Calu3 (cell line): ENCODE measurements around the gene ZBTB16. TPM values are rescaled to one million over a fixed set of nuclear protein-coding genes. Genes with fewer than 3 reads are reported as not detected.

Experiments used
- BruUV-seq: library from RNA; stranded (reverse); fragments of 400-500 nt; replicated peaks from 2 replicates; lab custom pipeline; 2021; lab: Mats Ljungman, UMichigan
- CTCF ChIA-PET: fragments of 300-600 bp; sonication (Branson Sonifier 250); formaldehyde crosslinking; loops from one replicate; lab custom pipeline; 2022; ENCODE audit warnings: antibody characterized with exemption; lab: Charles Lee
- DNase-seq: peaks from one replicate; pipeline ENCODE4 v3.0.0; 2022
- H3K27ac Mint-ChIP-seq: one replicate; pipeline ENCODE4 v1.8.0; 2022; ENCODE audit warnings: mixed read lengths; ENCODE audit not compliant: unreplicated experiment
- H3K27me3 Mint-ChIP-seq: one replicate; pipeline ENCODE4 v1.8.0; 2022; ENCODE audit warnings: mixed read lengths; ENCODE audit not compliant: unreplicated experiment
- H3K36me3 Mint-ChIP-seq: one replicate; pipeline ENCODE4 v1.8.0; 2022; ENCODE audit warnings: mild to moderate bottlenecking, moderate library complexity, mixed read lengths; ENCODE audit not compliant: insufficient read depth, unreplicated experiment
- H3K4me1 Mint-ChIP-seq: one replicate; pipeline ENCODE4 v1.8.0; 2022; ENCODE audit warnings: mild to moderate bottlenecking, low read depth, mixed read lengths; ENCODE audit not compliant: unreplicated experiment
- H3K4me3 Mint-ChIP-seq: one replicate; pipeline ENCODE4 v1.8.0; 2022; ENCODE audit warnings: mild to moderate bottlenecking, low read depth, moderate library complexity, mixed read lengths; ENCODE audit not compliant: unreplicated experiment
- H3K9me3 Mint-ChIP-seq: one replicate; pipeline ENCODE4 v1.8.0; 2022; ENCODE audit warnings: low read depth, mixed read lengths; ENCODE audit not compliant: unreplicated experiment
- CTCF ChIP-seq: fragments of 200-600 bp; IDR thresholded peaks from one replicate; pipeline ENCODE4 v1.8.0; 2022; ENCODE audit warnings: antibody characterized with exemption; ENCODE audit not compliant: unreplicated experiment
- intact Hi-C: fragments of 100-400 bp; cut with micrococcal nuclease; formaldehyde crosslinking; loops from one replicate; pipeline ENCODE4 v1.10.0; 2022; ENCODE audit not compliant: unreplicated experiment
- total RNA-seq: library from RNA; stranded (reverse); gene quantifications from 2 replicates; pipeline ENCODE4 v1.2.3, GENCODE V29; 2022

Gene ZBTB16
- total RNA-seq, 1 experiment from 2014 or later = not detected

DNA sequence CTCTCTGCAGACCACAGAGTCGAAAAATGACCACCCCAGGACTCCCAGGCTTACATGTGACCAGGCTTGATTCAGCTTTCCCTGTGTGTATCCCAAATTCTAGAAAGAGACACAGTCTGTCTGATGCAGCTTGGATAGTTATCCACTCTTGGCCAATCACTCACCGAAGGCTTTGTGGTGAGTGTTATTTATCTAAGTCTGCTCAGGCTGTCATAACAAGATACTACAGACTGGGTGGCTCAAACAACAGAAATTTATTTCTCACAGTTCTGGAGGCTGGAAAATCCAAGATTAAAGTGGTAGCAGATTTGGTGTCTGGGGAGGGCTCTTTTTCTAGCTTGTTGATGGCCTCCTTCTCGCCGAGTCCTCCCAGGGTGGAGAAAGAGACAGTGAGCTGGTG, 63.2 kb downstream of the ZBTB16 start:
- Mint-ChIP-seq H3K27me3 (peaks cover 95% of the 10 kb centered on the region), H3K4me1 (no peaks in the 10 kb centered on the region), H3K36me3 (no peaks in the 10 kb centered on the region), H3K27ac (no peak overlapping the region), H3K4me3 (no peak overlapping the region), H3K9me3 (no peaks in the 10 kb centered on the region)
- BruUV-seq = no TSS peak
- TF ChIP-seq CTCF = no peak
- DNase-seq = no peak
- intact Hi-C loops = no loop called here
- CTCF ChIA-PET = no interaction called here

- BruUV-seq = no TSS peak
- no peaks in the 10 kb centered on the region for H3K36me3 Mint-ChIP-seq
Observed at GRCh38 chr11:114123692-114124330, 64.3 kb downstream of the ZBTB16 start.

GRCh38 chr11:114124601-114125144, 65.2 kb downstream of the ZBTB16 start:
- no peak for DNase-seq
- BruUV-seq = no TSS peak
- Mint-ChIP-seq H3K9me3 (no peaks in the 10 kb centered on the region), H3K4me3 (no peak overlapping the region), H3K27me3 (peaks cover 95% of the 10 kb centered on the region), H3K36me3 (no peaks in the 10 kb centered on the region), H3K4me1 (no peaks in the 10 kb centered on the region), H3K27ac (no peak overlapping the region)
- CTCF ChIA-PET = no interaction called here
- TF ChIP-seq CTCF = no peak
- intact Hi-C loops = no loop called here

More at GRCh38 chr11:114123692-114124330, 64.3 kb downstream of the ZBTB16 start:
- Mint-ChIP-seq H3K27me3 (peaks cover 95% of the 10 kb centered on the region), H3K4me3 (no peak overlapping the region), H3K9me3 (no peaks in the 10 kb centered on the region), H3K27ac (no peak overlapping the region), H3K4me1 (no peaks in the 10 kb centered on the region)
- no peak for TF ChIP-seq CTCF
- intact Hi-C loops = no loop called here
- CTCF ChIA-PET = no interaction called here
- DNase-seq = no peak

DNA sequence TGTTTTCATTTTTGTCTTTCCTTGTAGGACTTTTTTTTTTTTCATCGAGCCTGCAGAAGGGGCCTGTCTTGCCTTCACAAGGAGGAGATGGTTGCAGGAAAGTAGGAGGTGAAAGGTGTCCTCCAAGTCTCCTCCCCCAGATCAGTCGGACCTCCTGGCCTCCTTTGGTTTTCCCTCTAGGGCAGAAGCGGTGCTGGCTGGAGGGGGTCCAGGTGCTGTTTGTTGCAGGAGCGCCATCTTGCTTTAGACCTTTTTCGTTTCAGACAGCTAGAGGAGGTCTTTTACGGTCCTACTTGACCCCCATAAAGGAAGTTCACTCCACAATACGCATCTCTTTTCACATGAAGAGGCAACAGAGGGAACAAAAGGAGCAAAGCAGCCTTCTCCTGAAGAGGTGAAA, 66.0 kb downstream of the ZBTB16 start:
- Mint-ChIP-seq H3K27me3 (peaks cover 95% of the 10 kb centered on the region), H3K9me3 (no peaks in the 10 kb centered on the region), H3K4me3 (no peak overlapping the region), H3K27ac (no peak overlapping the region), H3K4me1 (no peaks in the 10 kb centered on the region), H3K36me3 (no peaks in the 10 kb centered on the region)
- intact Hi-C loops = no loop called here
- no peak for DNase-seq
- CTCF ChIA-PET = interaction anchor here (0.6 kb wide), 1 partner anchor 273 kb away, joined by 5 read pairs; no protein-coding TSS in a partner anchor
- no peak for TF ChIP-seq CTCF
- BruUV-seq = no TSS peak
